GM21825 (cell line): Measurements from ENCODE around the gene HECW1.
"Not testable (repeated sequence)": the region's sequence is repeated elsewhere in the genome, so short reads cannot be mapped to it uniquely, and the experiment has no call there.

Experiments
- ATAC-seq: cut with Tn5 transposase; IDR thresholded peaks from one replicate; pipeline ENCODE4 v1.9.1; 2021; ENCODE audit warnings: mild to moderate bottlenecking, moderate library complexity; ENCODE audit not compliant: unreplicated experiment

HECW1 gene

GRCh38 chr7:43111630-43112458, 603 bp upstream of the HECW1 start:
- ATAC-seq = no peak

GRCh38 chr7:43112941-43113621, 634 bp downstream of the HECW1 start:
- ATAC-seq = no peak

- ATAC-seq = no peak
Observed at GRCh38 chr7:43113622-43114457, 1.4 kb downstream of the HECW1 start.

GRCh38 chr7:43114458-43114780, 2.0 kb downstream of the HECW1 start:
- no peak for ATAC-seq

- no peak for ATAC-seq
Observed at GRCh38 chr7:43116451-43116850, 4.0 kb downstream of the HECW1 start.

GRCh38 chr7:43117095-43117494, 4.6 kb downstream of the HECW1 start:
- ATAC-seq = no peak

- ATAC-seq = no peak
Observed at GRCh38 chr7:43117861-43118260, 5.4 kb downstream of the HECW1 start.

GRCh38 chr7:43118313-43118712, 5.9 kb downstream of the HECW1 start:
- no peak for ATAC-seq

- ATAC-seq = no peak
Observed at GRCh38 chr7:43119371-43120075, 7.1 kb downstream of the HECW1 start.

GRCh38 chr7:43121973-43122372, 9.5 kb downstream of the HECW1 start:
- ATAC-seq = no peak

GRCh38 chr7:43123457-43123856, 11.0 kb downstream of the HECW1 start:
- ATAC-seq = no peak

GRCh38 chr7:43124388-43124787, 11.9 kb downstream of the HECW1 start:
- no peak for ATAC-seq

- no peak for ATAC-seq
Observed at GRCh38 chr7:43130347-43130746, 17.9 kb downstream of the HECW1 start.

- ATAC-seq = no peak
Observed at GRCh38 chr7:43135129-43135528, 22.7 kb downstream of the HECW1 start.

- no peak for ATAC-seq
Observed at GRCh38 chr7:43136064-43136463, 23.6 kb downstream of the HECW1 start.

GRCh38 chr7:43137121-43137744, 24.8 kb downstream of the HECW1 start:
- not testable (repeated sequence) for ATAC-seq

- ATAC-seq = no peak
Observed at GRCh38 chr7:43137811-43138210, 25.4 kb downstream of the HECW1 start.

- no peak for ATAC-seq
Observed at GRCh38 chr7:43138710-43139109, 26.3 kb downstream of the HECW1 start.

GRCh38 chr7:43139137-43139536, 26.7 kb downstream of the HECW1 start:
- no peak for ATAC-seq

- no peak for ATAC-seq
Observed at GRCh38 chr7:43140186-43140585, 27.7 kb downstream of the HECW1 start.

- ATAC-seq = no peak
Observed at GRCh38 chr7:43141091-43141490, 28.6 kb downstream of the HECW1 start.
